OCI-M1 (cell line): ENCODE measurements around the gene PAX6.

Source experiments
- DNase-seq: peaks from one replicate; lab custom pipeline; 2025; lab: John Stamatoyannopoulos, UW

Gene PAX6

DNA sequence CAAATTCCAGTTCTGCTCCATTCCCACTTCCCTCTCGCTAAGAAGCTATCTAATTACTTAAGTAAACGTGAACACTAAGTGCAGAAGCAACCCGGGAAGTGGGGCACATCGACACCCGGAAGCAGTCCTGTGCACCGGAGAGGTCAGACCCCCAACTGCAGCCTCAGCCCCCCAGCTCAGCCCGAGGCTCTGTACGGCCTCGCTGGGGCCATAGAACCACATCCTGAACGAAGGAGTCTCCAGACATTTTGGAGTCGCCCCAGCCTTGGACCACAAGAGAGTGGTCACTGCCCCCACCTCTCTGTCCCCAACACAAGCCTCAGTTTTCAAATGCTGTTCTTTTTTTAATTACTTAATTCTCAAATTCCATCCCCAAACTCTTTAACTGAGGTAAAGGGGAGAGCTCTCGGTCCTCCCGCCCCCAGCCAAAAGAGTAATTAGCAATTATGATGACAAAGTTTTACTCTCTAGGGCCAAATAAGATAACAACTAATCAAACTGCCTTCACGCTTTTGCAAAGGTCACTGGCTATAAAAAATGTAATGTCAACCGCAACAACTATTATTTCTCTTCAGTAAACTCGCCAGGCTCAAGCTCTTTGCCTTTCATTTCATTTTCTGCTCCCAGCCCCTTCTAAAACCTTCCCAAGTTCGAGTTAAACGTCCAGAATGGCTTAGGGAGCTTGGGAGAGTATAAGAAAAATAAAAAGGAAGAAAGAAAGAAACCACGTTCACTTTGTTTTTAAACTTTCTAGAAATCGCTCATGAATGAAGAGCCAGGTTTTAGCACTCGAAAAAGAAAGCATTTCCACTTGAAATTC is 2.2 kb downstream of the PAX6 start:
- DNase-seq: peak; percentile 5

- DNase-seq: no peak
Observed at GRCh38 chr11:31807799-31808667, 3.1 kb downstream of the PAX6 start.

- no peak for DNase-seq
Observed at GRCh38 chr11:31806928-31807798, 4.0 kb downstream of the PAX6 start.

GRCh38 chr11:31806186-31806927 is 4.8 kb downstream of the PAX6 start:
- DNase-seq: no peak

DNA sequence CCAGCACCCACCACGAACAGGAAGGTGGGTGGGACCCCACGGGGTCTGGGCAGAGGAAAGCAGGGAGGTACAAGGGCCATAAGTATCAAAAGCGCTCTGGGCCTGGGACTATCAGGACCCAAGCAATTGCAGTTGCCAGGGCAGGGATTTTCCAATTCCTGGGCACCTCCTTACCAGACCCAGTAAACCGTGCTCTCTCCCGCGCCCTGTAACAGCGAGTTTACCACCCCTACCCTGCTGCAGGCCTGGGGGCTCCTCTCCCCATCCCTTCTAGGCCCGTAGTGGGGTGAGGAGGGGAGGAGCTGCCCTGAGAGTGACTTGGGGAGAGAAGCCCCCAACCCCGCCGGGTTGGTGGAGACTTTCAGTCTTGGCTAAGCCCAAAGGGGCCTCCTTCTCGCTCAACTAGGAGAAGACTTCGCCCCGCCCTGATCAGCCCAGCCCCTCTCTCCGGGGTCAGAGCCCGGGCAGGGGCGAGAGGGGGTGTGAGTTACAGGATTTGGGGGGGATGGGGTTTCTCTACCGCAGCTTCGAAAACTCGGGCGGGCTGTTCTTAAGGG is 5.4 kb downstream of the PAX6 start:
- no peak for DNase-seq

DNA sequence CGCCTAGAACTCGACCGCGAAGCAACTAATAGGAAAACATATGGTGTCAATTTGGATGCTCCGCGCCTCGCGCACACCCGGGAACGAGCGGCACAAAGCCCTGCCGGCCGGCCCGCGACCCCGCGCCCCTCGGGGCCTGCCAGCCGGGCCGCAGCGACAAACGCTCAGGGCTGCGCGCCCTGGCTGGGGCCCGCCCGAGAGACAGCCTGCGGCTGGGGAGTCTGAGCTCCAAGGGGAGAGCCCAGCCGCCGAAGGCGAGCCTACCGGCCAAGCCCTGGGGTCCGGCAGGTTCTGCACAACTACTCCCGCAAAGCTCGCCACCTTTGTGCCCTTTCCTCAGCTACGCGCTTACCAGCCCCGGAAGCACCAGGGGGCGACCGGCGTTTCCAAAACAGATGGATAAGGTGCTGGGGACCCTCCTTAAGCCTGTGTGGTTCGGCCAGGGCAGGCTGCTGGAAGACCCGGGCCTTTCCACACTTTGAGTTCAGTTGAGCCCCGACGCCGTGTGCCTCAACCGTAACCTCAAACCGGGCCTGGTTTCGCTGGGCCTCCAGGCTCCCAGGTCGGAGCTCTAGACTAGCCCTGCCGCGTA is 6.0 kb downstream of the PAX6 start:
- no peak for DNase-seq

DNA sequence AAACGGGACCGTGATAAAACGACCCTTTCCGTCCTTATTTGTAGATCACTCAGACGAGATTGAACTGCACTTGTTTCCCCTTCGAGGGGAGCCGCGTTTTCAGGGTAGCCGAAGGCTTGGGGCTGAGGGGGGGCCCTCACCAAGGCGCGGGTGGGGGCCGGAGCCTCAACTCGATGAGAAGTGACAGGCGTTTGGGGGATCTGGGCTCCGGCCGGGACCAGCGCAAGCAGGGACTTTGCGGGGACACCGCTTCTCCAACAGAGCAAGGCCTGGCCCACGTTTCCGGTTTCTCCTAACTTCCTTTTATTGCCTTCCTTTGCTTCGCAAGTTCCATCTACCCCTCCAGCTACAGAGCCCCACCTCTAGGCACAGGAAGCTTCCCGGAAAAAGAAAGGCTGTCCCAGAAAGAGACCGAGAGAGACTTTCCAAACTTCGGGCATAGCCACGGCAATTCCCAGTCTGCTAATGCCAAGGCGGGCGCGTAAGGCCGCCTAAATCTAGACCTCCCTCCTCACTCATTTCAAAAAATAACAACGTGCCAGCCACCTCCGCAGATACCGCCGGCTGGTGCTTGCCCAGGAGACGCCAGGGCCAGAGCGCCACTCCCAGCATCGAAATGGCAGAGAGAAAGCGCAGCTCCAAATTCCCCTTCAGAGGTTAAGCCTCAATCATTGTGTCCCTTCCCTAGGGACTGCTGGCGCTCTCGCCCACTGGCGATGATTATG is 6.6 kb downstream of the PAX6 start:
- no peak for DNase-seq

DNA sequence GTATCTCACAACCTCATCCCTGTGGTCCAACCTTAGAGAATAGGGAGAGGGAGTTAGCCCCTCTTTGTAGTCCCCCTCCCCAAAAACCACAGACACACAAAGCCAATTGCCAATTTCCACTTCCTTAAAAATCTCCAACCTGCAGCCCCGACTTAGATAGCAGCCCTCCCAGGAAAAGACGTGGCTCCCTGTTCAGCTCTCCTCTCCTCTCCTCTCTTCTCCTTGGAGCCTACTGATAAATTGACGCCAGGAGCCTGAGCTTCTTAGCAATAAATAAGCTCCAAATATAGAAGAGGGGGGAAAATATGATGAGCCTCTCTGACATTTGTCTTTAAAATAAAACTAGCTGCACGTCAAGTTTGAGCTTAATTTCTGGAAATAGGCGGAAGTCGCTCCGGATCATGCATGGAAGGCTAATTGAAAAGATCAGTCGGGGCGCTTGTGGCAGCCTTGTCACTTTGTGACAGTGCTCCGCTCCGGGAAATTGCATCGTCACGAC is 7.3 kb downstream of the PAX6 start:
- DNase-seq: peak; percentile 32

- DNase-seq: peak; percentile 23
Observed at GRCh38 chr11:31802990-31803812, 7.9 kb downstream of the PAX6 start.

DNA sequence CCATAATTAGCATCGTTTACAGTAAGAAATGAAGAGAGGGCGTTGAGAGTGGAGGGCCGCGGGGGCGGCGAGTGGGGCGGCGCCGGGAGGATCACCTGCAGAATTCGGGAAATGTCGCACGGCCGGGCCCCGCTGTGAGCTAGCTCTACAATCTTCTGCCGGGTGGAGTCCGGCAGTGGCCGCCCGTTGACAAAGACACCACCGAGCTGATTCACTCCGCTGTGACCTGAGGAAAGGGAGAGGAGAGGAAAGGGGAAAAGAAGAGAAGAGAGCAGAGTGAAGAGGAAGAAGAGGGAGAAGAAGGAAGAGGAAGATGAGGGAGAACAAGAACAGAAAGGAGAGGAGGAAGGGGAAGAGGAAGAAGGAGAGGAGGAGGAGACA is 8.5 kb downstream of the PAX6 start:
- no peak for DNase-seq

DNA sequence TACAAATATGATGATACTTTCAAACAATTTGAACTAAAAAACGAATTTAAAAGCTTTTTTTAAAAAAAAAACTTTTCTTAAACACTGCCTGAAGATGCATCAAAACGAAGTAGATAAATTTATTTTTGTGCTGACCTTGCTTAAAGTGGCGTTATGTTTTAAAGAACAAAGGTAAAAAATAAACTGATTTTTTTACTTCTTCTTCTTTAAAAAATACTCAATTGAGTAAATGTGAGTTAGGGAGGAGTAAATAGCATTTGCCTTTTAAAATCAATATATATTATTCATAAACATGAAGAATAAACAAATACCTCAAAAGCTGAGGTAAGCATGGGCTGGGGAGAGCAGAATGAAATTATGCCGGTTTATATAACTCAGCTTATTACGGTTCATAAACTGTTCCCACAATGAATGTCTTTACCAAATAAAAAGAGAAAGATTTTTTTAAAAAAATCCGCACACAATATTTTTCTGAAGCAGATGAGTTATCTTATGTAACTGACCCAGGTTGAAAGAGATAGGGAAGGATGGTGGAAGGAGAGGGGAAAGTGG is 9.0 kb downstream of the PAX6 start:
- DNase-seq: no peak

GRCh38 chr11:31801298-31801702 is 9.8 kb downstream of the PAX6 start:
- DNase-seq: no peak

DNA sequence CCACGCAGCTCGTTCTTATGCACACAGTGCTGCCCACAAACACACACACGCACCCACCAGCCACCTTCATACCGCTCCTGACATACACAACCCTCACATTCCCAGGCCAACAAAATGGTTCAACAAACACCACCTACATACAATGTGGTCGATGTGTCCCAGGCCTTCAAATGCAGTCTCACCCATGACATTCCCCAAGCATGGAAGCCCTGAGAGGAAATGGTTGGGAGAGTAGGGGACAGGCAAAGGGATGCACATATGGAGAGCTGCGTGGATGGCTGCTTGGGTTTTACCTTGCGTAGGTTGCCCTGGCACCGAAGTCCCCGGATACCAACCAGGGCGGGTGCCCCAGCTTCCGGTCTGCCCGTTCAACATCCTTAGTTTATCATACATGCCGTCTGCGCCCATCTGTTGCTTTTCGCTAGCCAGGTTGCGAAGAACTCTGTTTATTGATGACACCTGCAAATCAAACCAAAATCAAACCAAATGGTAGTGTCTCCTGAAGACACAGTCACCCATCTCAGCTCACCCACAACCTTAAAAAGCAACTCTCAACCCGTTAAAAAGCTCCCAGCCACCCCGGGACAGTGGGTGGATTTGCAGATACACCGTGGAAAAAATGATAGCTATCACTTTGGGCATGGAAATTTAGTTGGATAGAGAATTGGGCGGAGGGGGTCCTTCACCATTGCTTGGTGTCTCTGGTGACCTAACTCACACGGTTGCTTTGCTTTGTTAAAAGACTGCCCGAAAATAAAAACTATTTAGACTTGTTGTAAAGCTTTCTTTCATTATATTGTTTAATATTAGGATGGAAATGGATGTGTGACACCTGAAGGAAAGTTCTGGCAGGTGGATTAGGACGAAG is 10.5 kb downstream of the PAX6 start:
- DNase-seq: no peak

DNA sequence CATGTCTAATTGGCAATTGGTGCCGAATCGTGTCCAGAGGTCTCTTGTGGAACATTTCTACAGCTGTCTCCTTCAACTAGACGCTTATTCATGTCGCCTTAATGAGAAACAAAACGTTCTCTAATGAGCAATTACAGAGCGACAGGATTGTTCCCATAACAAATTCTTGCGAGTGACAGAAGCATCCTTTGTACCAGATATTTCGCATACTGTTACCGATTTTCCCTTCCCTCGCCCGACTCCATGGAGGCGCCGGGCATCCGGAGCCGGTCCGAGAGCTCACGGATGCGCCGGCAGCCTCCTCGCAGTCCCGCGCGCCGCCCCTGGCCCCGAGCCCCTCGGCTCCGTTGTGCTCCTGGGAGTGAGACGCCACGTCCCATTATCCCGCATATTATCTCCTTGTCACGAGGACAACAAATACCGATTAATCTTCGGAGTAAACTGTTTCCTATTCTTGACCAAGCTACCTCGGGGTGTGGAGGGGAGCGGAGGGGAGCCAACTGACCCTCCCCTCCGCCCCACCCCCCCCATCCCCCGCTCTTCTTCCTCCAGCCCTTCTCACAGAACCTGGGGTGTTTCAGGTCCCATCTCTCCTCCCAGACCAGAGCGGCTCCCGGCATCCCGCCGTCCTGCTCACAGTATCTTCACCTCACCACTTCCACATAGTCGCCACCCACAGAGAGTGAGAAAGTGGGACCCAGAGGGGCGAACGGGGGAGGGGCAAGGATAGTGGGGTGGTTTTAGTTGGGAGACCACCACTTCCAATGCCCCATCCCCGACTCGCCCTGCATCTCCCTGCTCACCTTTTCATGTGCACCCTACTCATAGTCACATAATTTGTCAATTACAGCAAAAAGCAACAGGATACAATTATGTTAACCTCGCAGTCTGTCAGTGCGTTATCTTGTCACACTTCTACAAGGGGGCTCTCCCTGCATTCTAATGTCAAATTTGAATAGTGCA is 11.4 kb downstream of the PAX6 start:
- no peak for DNase-seq

- DNase-seq: no peak
Observed at GRCh38 chr11:31798554-31799434, 12.3 kb downstream of the PAX6 start.
